NCI-H2107 treated with DMSO at 0.1 percent for 48 hours (cell line): ENCODE data around the gene THPO.
A peak's percentile ranks its signal among the peaks of the same experiment; 100 is the strongest.

Experiments
- DNase-seq: peaks from one replicate; lab custom pipeline; 2025; ENCODE audit not compliant: unreplicated experiment; lab: John Stamatoyannopoulos, UW

THPO gene

DNA sequence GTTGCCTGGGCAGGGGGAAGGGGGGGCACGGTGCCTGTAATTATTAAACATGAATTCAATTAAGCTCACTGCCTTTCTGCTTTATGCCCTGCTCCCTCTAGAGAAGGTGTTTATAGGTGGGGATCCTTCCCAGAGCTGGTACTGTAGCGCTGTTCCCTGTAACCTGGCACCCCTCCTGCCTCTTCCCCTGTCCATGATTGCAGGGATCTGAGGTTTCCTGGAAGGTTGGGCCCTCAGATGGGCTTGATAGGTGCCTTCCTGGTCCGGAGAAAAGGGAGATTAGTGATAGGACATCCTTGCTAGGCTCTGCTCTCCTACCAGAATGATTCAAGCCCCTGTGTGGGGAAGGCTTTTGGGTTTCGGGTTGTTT lies 42.7 kb downstream of the THPO start:
- DNase-seq = peak; percentile 79

DNA sequence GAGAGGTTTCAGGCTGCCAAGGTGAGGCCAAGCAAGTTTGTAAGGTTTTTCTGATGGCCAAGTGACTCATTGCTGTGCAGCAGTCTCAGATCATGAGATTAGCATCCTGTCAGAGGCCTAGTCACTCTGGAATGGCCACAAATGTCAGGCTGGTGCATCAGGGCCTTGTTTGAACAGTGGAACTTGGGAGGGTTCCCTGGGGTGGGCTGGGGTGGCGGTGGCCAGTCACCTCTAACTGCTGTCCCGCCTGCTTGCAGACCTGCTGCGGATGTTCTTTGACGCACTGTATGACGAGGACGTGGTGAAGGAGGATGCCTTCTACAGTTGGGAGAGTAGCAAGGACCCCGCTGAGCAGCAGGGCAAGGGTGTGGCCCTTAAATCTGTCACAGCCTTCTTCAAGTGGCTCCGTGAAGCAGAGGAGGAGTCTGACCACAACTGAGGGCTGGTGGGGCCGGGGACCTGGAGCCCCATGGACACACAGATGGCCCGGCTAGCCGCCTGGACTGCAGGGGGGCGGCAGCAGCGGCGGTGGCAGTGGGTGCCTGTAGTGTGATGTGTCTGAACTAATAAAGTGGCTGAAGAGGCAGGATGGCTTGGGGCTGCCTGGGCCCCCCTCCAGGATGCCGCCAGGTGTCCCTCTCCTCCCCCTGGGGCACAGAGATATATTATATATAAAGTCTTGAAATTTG lies 43.4 kb downstream of the THPO start:
- DNase-seq = no peak

- no peak for DNase-seq
Observed at GRCh38 chr3:184333700-184334099, 44.3 kb downstream of the THPO start.

DNA sequence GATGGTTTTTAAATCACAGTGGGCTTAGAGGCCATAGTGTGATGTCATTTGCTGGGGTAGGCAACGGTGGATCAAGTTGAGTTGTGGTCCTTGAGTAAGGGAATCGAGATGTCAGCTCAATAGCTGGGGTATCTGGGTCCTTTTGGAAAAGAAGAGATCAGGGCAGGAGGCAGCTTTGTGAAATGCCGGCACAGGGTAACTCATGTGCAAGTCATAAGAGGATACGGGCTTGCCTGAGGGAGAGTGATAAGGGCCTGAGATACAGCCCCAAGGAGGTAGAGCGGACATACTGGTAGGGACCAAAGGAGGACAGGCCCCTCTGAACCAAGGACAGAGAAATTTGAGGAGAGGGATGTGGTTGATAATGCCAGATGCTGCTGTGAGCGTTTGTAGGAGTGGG lies 44.8 kb downstream of the THPO start:
- no peak for DNase-seq

DNA sequence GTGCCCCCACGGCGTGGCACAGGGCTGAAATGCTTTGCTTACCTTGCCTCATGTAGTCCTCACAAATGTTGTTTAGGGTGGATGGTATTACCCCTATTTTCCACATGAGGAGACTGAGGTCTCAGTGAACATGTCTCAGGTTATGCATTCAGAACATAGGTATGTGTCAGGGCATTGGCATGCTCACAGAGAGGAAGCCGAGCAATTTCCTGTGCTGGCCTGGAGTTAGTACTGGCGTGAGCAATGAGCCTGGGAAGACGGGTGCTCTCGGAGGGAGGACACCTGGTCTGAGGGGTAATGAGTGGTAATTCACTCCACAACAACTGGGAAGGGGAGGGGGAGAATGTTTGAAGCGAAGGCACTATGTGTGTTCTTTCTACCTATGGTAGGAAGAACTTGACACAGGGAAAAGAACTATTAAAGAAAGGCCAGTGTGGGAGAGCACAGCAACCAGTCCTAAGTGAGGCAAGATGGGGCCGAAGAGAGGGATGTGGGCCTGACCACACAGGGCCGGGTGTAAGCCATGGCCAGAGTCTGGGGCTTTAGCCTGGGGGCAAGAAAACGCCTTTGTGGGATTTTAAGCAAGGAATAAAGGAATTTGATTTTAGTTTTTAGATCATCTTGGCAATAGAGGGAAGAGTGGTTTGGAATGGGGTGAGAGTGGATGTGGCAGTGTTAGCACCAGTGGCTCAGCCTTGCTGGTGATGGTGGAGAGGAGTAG lies 45.5 kb downstream of the THPO start:
- DNase-seq = no peak

- no peak for DNase-seq
Observed at GRCh38 chr3:184328516-184328915, 49.5 kb downstream of the THPO start.

- no peak for DNase-seq
Observed at GRCh38 chr3:184327171-184327570, 50.8 kb downstream of the THPO start.

GRCh38 chr3:184325715-184326369 lies 52.2 kb downstream of the THPO start:
- no peak for DNase-seq

GRCh38 chr3:184325269-184325668 lies 52.7 kb downstream of the THPO start:
- no peak for DNase-seq

DNA sequence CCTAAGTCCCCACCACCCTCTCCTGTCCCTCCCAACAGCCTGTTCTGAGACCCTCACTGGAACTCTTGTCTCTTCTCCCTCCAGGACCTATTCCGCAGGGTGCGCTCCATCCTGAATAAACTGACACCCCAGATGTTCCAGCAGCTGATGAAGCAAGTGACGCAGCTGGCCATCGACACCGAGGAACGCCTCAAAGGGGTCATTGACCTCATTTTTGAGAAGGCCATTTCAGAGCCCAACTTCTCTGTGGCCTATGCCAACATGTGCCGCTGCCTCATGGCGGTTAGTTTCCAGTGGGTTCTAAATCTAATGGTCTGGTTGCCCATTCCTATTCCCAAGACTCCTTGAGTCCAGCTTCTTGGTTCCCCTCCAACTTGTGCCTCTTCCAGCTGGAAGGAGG lies 54.3 kb downstream of the THPO start:
- no peak for DNase-seq

GRCh38 chr3:184322731-184323487 lies 55.1 kb downstream of the THPO start:
- no peak for DNase-seq
